ENCODE results near the gene ERBB4.

- TF ChIP-seq CTCF (conservative IDR thresholded peaks at IDR 0.05; ENCODE audit: low read length) (no peak), EZH2phosphoT487 (IDR thresholded peaks at IDR 0.05; ENCODE audit: borderline replicate concordance, low read depth, low read length) (no peak)
These were observed 295.9 kb downstream of the ERBB4 start for GRCh38 chr2:212242724-212243123.
